Effector CD8-positive, alpha-beta T cell (primary cell): ENCODE measurements around the gene ANKRD50.

Source experiments
- DNase-seq: peaks from one replicate; lab custom pipeline; 2025; lab: John Stamatoyannopoulos, UW

The ANKRD50 gene

DNA sequence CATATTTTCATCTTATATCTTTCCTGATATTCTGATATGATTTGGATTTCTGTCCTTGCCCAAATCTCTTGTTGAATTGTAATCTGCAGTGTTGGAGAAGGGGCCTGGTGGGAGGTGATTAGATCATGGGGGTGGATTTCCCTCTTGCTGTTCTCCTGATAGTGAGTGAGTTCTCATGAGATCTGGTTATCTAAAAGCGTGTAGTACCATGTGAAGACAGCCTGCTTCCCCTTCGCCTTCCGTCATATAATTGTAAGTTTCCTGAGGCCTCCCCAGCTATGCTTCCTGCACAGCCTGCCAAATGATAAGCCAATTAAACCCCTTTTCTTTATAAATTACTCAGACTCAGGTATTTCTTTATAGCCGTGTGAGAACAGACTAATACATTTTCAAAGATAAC lies 77.2 kb downstream of the ANKRD50 start:
- DNase-seq = no peak

- no peak for DNase-seq
These were observed 79.1 kb downstream of the ANKRD50 start for GRCh38 chr4:124633285-124633941.

DNA sequence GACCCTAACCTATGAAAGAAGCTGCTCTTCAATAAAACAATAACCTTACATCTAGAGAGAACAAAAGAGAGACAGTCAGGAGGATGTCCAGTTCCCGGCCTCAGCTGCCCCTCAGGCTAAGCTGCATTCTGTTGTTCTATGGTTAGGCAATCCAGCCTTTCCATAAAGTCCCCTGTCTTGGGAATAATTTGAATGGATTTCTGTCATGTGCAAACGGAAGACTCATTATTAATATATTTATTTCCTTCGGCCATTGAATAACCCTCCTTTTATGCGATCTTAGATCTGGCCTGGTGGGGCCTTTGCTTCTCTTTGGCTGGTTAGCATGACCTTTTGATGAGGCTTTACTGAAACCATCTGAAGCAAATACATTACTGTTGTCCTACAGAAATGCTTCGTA lies 80.1 kb downstream of the ANKRD50 start:
- no peak for DNase-seq

GRCh38 chr4:124631760-124632159 lies 80.8 kb downstream of the ANKRD50 start:
- no peak for DNase-seq

GRCh38 chr4:124629681-124630080 lies 82.9 kb downstream of the ANKRD50 start:
- DNase-seq = no peak
